ENCODE results near the gene NFU1. TPM values are rescaled to one million over a fixed set of nuclear protein-coding genes. Genes with fewer than 3 reads are reported as not detected.
"Not testable (repeated sequence)": the region's sequence is repeated elsewhere in the genome, so short reads cannot be mapped to it uniquely, and the experiment has no call there.

Gene NFU1
- polyA plus RNA-seq, 1 donor (not counting 4 experiments of a cell fraction or from before 2014, with no cell fraction given) = 53.7 TPM

GRCh38 chr2:69424419-69424818, 12.8 kb downstream of the NFU1 start:
- Histone ChIP-seq H3K27me3 (ENCODE audit: control insufficient read depth, extremely low read depth, insufficient read depth, low read length) (no peaks in the 10 kb centered on the region), H2AFZ (ENCODE audit: control insufficient read depth, low read length) (no peak overlapping the region), H3K9ac (ENCODE audit: control insufficient read depth, extremely low read depth, insufficient read depth, low read length) (no peak overlapping the region), H3K27ac (ENCODE audit: control insufficient read depth, insufficient read depth, low read length) (no peak overlapping the region), H3K4me3 (ENCODE audit: control insufficient read depth in 2 of 3, extremely low read depth in 1 of 3, insufficient read depth in 2 of 3, low read depth in 1 of 3, low read length in 3 of 3) (no peak overlapping the region), H3K79me2 (ENCODE audit: control insufficient read depth, insufficient read depth, low read length) (no peaks in the 10 kb centered on the region), H3K9me1 (ENCODE audit: control insufficient read depth, extremely low read depth, insufficient read depth, low read length) (no peaks in the 10 kb centered on the region), H3K36me3 (ENCODE audit: control insufficient read depth in 2 of 2, extremely low read depth in 1 of 2, insufficient read depth in 2 of 2, low read length in 2 of 2) (peaks cover 0 to 4% of the 10 kb centered on the region in 2 experiments), H3K4me1 (ENCODE audit: control insufficient read depth, extremely low read depth, insufficient read depth, low read length) (no peaks in the 10 kb centered on the region), H3K4me2 (ENCODE audit: control insufficient read depth, extremely low read depth, insufficient read depth, low read depth, low read length) (no peak overlapping the region), H3K9me3 (ENCODE audit: control insufficient read depth, low read depth, low read length) (no peaks in the 10 kb centered on the region), H4K20me1 (ENCODE audit: control insufficient read depth, extremely low read depth, insufficient read depth, low read length) (no peaks in the 10 kb centered on the region)
- dilution Hi-C loops (cut with MboI; ENCODE audit: extremely low pct_ligation_motif_present, low sequenced_read_pairs) = no loop called here
- no peak for DNase-seq (ENCODE audit: low read depth, low spot score)
- TF ChIP-seq EZH2 (IDR thresholded peaks at IDR 0.05; ENCODE audit: low read length) (no peak), CTCF (optimal IDR thresholded peaks at IDR 0.05 in 1 of 3, IDR thresholded peaks at IDR 0.05 in 1 of 3, conservative IDR thresholded peaks at IDR 0.05 in 1 of 3; ENCODE audit: extremely low read depth in 1 of 3, insufficient read depth in 2 of 3, low read length in 3 of 3) (no peak)
- no peak for FAIRE-seq

- Histone ChIP-seq H3K4me3 (ENCODE audit: control insufficient read depth in 2 of 3, extremely low read depth in 1 of 3, insufficient read depth in 2 of 3, low read depth in 1 of 3, low read length in 3 of 3) (no peak overlapping the region), H3K4me1 (ENCODE audit: control insufficient read depth, extremely low read depth, insufficient read depth, low read length) (no peaks in the 10 kb centered on the region), H3K79me2 (ENCODE audit: control insufficient read depth, insufficient read depth, low read length) (no peaks in the 10 kb centered on the region), H2AFZ (ENCODE audit: control insufficient read depth, low read length) (no peak overlapping the region), H3K36me3 (ENCODE audit: control insufficient read depth in 2 of 2, extremely low read depth in 1 of 2, insufficient read depth in 2 of 2, low read length in 2 of 2) (peaks cover 1 to 3% of the 10 kb centered on the region in 2 experiments), H3K9ac (ENCODE audit: control insufficient read depth, extremely low read depth, insufficient read depth, low read length) (no peak overlapping the region), H3K4me2 (ENCODE audit: control insufficient read depth, extremely low read depth, insufficient read depth, low read depth, low read length) (no peak overlapping the region), H4K20me1 (ENCODE audit: control insufficient read depth, extremely low read depth, insufficient read depth, low read length) (no peaks in the 10 kb centered on the region), H3K27me3 (ENCODE audit: control insufficient read depth, extremely low read depth, insufficient read depth, low read length) (no peaks in the 10 kb centered on the region), H3K9me3 (ENCODE audit: control insufficient read depth, low read depth, low read length) (no peaks in the 10 kb centered on the region), H3K9me1 (ENCODE audit: control insufficient read depth, extremely low read depth, insufficient read depth, low read length) (no peaks in the 10 kb centered on the region), H3K27ac (ENCODE audit: control insufficient read depth, insufficient read depth, low read length) (no peak overlapping the region)
- TF ChIP-seq CTCF (optimal IDR thresholded peaks at IDR 0.05 in 1 of 3, IDR thresholded peaks at IDR 0.05 in 1 of 3, conservative IDR thresholded peaks at IDR 0.05 in 1 of 3; ENCODE audit: extremely low read depth in 1 of 3, insufficient read depth in 2 of 3, low read length in 3 of 3) (no peak), EZH2 (IDR thresholded peaks at IDR 0.05; ENCODE audit: low read length) (no peak)
- DNase-seq (ENCODE audit: low read depth, low spot score) (no peak), FAIRE-seq (no peak)
- dilution Hi-C loops (cut with MboI; ENCODE audit: extremely low pct_ligation_motif_present, low sequenced_read_pairs) = no loop called here
Measured at GRCh38 chr2:69422198-69422597, 15.0 kb downstream of the NFU1 start.

- H3K4me3 ChIP-seq (ENCODE audit: control insufficient read depth in 2 of 3, extremely low read depth in 1 of 3, insufficient read depth in 2 of 3, low read depth in 1 of 3, low read length in 3 of 3); FAIRE-seq; H3K9me1 ChIP-seq (ENCODE audit: control insufficient read depth, extremely low read depth, insufficient read depth, low read length); H3K9me3 ChIP-seq (ENCODE audit: control insufficient read depth, low read depth, low read length); DNase-seq (ENCODE audit: low read depth, low spot score); H3K4me1 ChIP-seq (ENCODE audit: control insufficient read depth, extremely low read depth, insufficient read depth, low read length); H3K79me2 ChIP-seq (ENCODE audit: control insufficient read depth, insufficient read depth, low read length); dilution Hi-C loops (cut with MboI; ENCODE audit: extremely low pct_ligation_motif_present, low sequenced_read_pairs); H3K4me2 ChIP-seq (ENCODE audit: control insufficient read depth, extremely low read depth, insufficient read depth, low read depth, low read length); H3K27me3 ChIP-seq (ENCODE audit: control insufficient read depth, extremely low read depth, insufficient read depth, low read length); H2AFZ ChIP-seq (ENCODE audit: control insufficient read depth, low read length); H3K36me3 ChIP-seq (ENCODE audit: control insufficient read depth in 2 of 2, extremely low read depth in 1 of 2, insufficient read depth in 2 of 2, low read length in 2 of 2); H3K9ac ChIP-seq (ENCODE audit: control insufficient read depth, extremely low read depth, insufficient read depth, low read length); H4K20me1 ChIP-seq (ENCODE audit: control insufficient read depth, extremely low read depth, insufficient read depth, low read length); H3K27ac ChIP-seq (ENCODE audit: control insufficient read depth, insufficient read depth, low read length): not testable (repeated sequence)
Measured at GRCh38 chr2:69419111-69419510, 18.1 kb downstream of the NFU1 start.
